HEK293T (cell line): Measurements from ENCODE around the gene GOLIM4.

Experiments used
- ELF4 ChIP-seq: fragments of 450-650 bp; IDR thresholded peaks from 2 replicates; pipeline ENCODE4 v1.6.1; 2017; ENCODE audit warnings: antibody characterized with exemption
- FOXK2 ChIP-seq: fragments of 450-650 bp; IDR thresholded peaks from 2 replicates; pipeline ENCODE4 v1.6.1; 2016; ENCODE audit warnings: mild to moderate bottlenecking

GRCh38 chr3:168061332-168061996, 34.3 kb downstream of the GOLIM4 start:
- TF ChIP-seq FOXK2 (no peak), ELF4 (no peak)
